HG03432 (cell line): ENCODE results near the gene PTPRA.

Source experiments
- ATAC-seq: cut with Tn5 transposase; IDR thresholded peaks from one replicate; pipeline ENCODE4 v1.9.1; 2021; ENCODE audit warnings: mild to moderate bottlenecking, moderate library complexity; ENCODE audit not compliant: unreplicated experiment

PTPRA gene

GRCh38 chr20:2921506-2921905 lies 48.2 kb downstream of the PTPRA start:
- no peak for ATAC-seq

GRCh38 chr20:2922957-2923356 lies 49.7 kb downstream of the PTPRA start:
- ATAC-seq = no peak

- ATAC-seq = no peak
These were observed 57.3 kb downstream of the PTPRA start for GRCh38 chr20:2930538-2930937.

DNA sequence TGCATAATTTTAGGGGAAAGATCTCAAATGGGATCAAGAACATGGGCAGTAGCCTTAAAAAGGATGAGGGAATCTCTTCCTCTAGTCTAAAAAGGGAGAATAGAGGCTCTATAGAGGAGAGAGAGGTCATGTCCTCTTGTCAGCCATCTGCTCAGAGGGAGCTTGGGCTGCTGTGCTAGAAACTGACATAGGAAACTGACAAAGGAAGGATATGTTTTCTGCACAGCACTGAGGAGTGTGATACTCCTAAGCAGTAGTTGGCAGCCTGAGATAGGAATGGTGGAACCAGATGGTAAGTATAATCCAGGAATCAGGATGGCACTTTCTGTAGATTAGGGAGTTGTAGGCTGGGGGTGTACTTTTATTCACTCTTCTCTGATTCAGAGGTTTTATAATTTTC lies 59.2 kb downstream of the PTPRA start:
- no peak for ATAC-seq

DNA sequence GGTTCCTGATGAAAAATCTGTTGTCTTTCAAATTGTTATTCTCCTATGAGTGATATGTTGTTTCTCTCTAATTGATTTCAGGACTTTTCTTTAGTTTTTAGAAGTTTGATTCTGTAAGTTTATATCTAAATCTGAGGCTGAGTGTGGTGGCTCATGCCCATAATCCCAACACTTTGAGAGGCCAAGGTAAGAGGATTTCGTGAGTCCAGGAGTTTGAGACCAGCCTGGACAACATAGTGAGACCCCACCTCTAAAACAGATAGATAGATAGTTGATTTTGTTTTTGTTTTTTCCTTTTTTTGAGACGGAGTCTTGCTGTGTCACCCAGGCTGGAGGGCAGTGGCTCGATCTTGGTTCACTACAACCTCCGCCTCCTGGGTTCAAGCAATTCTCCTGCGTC lies 64.6 kb downstream of the PTPRA start:
- ATAC-seq = no peak

- no peak for ATAC-seq
These were observed 69.2 kb downstream of the PTPRA start for GRCh38 chr20:2942439-2942838.

DNA sequence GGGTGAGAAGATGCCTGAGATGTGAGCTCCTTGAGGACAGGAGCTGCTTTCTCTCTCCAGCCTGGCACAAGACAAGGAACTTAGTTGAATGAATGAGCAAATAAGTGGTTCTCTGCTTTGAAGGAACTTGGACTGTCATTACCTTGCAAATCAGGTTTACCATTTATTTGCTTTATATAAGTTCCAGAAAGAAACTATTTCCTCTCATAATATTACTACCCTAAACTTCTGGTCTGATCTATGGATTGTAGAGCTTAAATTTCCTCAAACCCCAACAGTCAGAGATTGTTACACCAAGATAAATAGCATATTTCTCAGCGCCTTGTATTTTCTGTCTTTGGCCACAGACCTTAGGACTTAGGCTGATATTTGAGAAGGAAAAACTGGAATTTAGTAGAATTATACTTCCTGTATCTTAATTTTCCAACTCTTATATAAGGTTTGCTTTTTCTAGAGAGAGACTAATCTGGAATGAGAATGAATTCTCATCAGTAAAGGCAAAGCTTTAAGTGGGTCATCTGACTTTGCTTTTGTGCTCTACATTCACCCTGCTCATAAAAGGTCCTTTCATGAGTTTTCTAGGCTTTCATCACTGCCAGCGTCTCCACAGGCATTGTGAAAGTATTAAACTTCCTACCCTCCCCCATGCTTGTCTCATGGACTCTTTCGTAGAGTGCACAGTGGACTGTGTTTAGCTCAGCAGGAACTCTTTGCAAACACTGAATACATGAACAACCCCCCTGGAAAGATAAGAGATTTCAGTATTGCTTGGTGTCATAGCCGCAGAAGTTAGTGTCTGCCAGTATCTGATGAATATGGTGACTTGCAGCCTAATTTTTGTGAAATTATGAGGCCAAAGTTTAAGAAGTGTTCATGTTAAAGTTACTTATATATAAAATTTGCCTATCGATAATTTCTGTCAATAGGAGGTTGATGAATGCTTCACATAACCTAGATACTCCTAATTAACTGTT lies 74.0 kb downstream of the PTPRA start:
- no peak for ATAC-seq

GRCh38 chr20:2948968-2949367 lies 75.7 kb downstream of the PTPRA start:
- no peak for ATAC-seq

GRCh38 chr20:2952766-2953165 lies 79.5 kb downstream of the PTPRA start:
- ATAC-seq = no peak

DNA sequence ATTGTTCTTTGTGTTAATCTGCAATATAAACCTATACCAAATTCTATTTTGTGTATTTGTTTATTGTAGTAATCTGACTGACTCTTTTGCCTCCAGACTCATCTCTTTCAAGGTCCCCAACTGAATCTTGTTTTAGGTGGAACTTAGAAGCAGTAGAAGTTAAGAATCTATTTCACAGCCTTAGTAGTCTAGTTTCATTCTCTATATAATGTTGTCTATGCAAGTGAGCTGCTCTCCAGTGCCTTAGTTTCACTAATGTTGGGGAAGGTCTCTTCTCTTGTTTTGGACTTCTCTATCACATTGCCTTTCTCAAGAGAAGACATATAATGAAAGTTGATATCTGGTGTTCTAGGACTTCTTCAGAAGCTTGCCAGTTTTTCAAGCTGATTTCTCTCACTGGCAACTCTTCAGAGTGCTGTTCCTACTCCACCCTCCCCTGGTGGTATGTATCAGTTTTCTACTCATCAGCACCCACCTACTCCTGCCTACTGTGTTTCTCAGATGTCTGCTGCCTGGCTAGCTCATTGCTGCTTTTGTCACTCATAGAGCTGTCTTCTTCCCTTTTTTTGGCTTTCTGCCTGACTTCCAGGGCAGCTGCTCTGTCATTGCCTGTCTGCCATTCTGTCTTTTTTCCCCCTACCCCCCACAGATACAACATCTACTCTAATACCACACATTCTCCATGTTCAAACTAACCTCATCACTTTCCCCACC lies 82.1 kb downstream of the PTPRA start:
- no peak for ATAC-seq

- ATAC-seq = no peak
These were observed 83.2 kb downstream of the PTPRA start for GRCh38 chr20:2956480-2956879.

GRCh38 chr20:2967841-2968240 lies 94.6 kb downstream of the PTPRA start:
- ATAC-seq = no peak

DNA sequence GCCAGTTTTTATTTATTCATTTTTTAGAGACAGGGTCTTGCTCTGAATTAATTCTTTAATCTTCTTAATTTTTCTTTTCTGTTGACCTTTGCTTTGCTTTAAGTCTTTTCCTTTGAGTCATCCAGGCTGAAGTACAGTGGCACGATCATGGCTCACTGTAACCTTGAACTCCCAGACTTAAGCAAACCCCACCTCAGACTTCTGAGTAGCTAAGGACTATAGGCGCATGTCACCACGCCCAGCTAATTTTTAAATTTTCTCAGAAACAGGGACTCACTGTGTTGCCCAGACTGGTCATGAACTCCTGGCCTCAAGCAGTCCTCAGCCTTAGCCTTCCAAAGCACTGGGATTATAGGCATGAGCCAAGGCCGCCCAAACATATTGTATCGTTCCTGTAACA lies 98.8 kb downstream of the PTPRA start:
- ATAC-seq = no peak

- ATAC-seq = no peak
These were observed 100.3 kb downstream of the PTPRA start for GRCh38 chr20:2973574-2973973.

DNA sequence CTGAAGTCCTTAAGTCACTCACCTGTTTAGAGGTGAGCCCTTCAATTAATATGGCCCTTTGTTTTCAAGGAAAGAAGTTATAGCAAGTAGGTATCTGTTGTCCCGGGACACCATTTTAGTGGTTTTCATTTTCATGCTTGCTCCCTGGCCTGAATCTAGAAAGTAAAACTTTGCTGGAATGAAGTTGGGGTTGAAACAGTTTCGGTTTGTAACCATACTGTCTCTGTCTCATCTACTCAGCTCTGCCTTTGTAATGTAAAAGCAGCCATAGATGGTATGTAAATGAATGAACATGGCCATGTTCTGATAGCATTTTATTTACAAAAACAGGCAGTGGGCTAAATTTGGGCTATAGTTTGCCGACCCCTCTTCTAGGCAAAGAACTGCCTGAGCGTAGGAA lies 105.2 kb downstream of the PTPRA start:
- ATAC-seq = no peak

DNA sequence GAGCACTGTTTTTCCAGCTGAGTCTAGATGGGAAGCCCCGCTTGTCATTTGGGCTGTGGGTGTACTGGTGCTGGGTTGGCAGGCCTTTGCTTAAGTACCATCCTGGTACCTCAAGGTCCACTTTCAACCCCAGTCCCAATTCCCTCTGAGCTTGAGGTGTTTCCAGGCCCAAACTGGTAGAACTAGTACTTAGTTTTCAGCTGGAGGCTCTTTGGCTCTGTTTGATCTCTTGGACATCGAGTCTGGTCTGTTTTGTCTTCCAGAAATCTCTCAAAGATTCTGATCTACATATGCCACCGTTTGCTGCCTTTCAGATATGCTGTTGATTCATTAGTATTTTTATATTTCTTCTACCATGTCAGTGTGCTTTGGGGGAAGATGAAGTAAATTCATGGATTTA lies 108.4 kb downstream of the PTPRA start:
- ATAC-seq = no peak

GRCh38 chr20:2983508-2983907 lies 110.2 kb downstream of the PTPRA start:
- no peak for ATAC-seq

- ATAC-seq = peak; percentile 58
These were observed 110.8 kb downstream of the PTPRA start for GRCh38 chr20:2984028-2984501.

GRCh38 chr20:2984956-2985661 lies 111.8 kb downstream of the PTPRA start:
- no peak for ATAC-seq

GRCh38 chr20:2986466-2986865 lies 113.2 kb downstream of the PTPRA start:
- ATAC-seq = no peak

DNA sequence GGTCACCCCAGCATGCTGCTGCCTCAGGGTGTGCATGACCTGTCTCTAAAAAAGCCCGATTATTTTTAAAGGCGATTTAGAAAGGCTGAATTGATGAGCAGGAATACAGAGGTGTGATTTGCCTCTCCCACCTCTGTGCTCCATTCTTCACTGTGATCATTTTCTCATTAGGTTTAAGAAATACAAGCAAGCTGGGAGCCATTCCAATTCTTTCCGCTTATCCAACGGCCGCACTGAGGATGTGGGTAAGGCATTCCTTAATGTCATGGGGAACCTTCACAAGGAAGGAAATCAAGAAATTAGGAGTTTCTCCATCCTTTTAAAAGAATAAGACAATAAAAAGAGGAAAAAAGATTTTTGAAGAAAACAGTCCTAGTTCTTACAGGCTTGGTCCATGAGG lies 114.6 kb downstream of the PTPRA start:
- no peak for ATAC-seq
